HL-60 (cell line): ENCODE data around the gene CD247.

Experiments
- POLR2AphosphoS5 ChIP-seq: IDR thresholded peaks from 2 replicates; pipeline ENCODE4 v1.6.1; 2012; ENCODE audit warnings: low read depth
- SPI1 ChIP-seq: IDR thresholded peaks from 2 replicates; pipeline ENCODE4 v1.6.1; 2012; ENCODE audit warnings: low read depth, mild to moderate bottlenecking, borderline replicate concordance

- no peak for TF ChIP-seq POLR2AphosphoS5
- no peak for TF ChIP-seq SPI1
These were observed 105.0 kb downstream of the CD247 start for GRCh38 chr1:167413328-167413727.
